HG03342 (cell line): Measurements from ENCODE around the gene ZDHHC20.
"Not testable (repeated sequence)": the region's sequence is repeated elsewhere in the genome, so short reads cannot be mapped to it uniquely, and the experiment has no call there.

ENCODE experiments used
- ATAC-seq: cut with Tn5 transposase; IDR thresholded peaks from one replicate; pipeline ENCODE4 v1.9.1; 2021; ENCODE audit warnings: mild to moderate bottlenecking, moderate library complexity; ENCODE audit not compliant: unreplicated experiment

The ZDHHC20 gene

GRCh38 chr13:21436582-21436981 is 22.5 kb downstream of the ZDHHC20 start:
- no peak for ATAC-seq

DNA sequence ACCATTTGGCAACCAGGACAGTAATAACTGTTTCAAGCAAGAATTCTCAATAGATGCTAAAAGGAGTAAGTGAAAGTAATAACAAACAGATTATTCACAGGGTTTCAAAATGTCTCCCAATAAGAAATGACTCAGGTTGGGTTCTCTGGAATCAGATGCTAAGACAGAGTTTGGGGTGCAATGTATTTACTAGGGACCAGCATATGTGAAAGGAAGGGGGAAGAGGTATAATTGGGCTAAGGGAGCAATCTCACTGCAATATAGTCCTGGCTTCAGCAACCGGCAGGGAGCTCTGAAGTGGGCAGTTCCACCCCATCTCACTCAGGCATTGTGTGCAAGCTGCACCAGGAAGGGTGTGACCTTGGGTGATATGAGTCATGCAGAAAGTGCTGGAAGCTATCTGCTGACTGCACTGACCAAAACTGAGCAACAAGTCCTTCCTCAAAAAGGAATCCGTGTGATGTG is 23.4 kb downstream of the ZDHHC20 start:
- peak; percentile 95 for ATAC-seq

GRCh38 chr13:21435231-21435630 is 23.9 kb downstream of the ZDHHC20 start:
- no peak for ATAC-seq

- no peak for ATAC-seq
Observed at GRCh38 chr13:21434588-21434987, 24.5 kb downstream of the ZDHHC20 start.

- no peak for ATAC-seq
Observed at GRCh38 chr13:21429211-21429610, 29.9 kb downstream of the ZDHHC20 start.

DNA sequence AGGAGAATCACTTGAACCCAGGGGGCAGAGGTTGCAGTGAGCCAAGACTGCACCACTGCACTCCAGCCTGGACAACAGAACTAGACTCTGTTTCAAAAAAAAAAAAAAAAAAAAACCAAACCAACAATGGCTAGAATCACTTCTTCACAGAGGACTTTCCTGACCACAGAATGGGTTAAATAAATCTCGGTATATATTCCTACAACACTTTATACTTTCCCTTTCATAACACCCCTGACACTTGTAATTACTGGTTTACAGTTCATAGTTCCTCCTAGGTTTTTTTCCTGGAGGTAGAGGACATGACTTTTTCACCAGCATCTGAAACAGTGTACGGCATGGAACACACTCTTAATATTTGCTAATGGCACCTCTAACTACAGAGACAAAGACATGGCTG is 31.4 kb downstream of the ZDHHC20 start:
- ATAC-seq = no peak

- no peak for ATAC-seq
Observed at GRCh38 chr13:21426238-21426637, 32.9 kb downstream of the ZDHHC20 start.

DNA sequence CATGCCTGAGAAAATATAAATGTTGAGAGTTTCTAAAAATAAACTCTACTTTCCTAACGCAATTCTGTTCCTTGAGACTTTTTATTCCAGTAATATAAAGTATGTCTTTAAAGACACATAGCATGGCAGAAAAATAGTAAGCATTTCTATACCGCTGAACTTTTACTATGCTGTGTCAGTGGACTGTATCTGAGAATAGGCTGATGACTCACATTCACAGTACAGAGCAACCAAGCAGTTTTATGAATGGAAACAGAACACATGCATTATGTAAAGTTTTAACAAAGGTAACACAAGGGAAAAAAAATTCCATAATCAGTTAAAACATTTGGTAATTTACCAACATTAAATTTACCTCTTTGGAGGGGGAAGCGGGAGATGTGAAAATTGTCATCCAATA is 38.4 kb downstream of the ZDHHC20 start:
- ATAC-seq = no peak

DNA sequence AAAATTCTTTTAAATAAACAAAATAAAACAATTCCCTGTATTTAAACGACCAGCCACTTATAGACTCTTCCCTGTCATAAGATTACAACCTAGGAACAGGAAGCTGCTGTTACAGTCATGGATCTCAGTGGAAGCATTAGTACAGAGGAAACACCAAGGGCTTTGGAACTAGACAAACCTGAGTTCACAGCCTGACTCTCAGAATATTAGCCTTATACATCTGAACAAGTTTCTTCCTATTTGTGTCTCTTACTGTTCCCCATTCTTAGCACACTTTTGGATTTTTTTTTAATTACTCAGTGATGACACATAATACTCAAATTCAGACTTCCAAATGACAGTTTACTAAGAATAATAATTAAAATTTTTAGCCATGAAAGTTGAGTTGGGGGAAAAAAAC is 46.1 kb downstream of the ZDHHC20 start:
- ATAC-seq = no peak

GRCh38 chr13:21410453-21410852 is 48.6 kb downstream of the ZDHHC20 start:
- not testable (repeated sequence) for ATAC-seq

DNA sequence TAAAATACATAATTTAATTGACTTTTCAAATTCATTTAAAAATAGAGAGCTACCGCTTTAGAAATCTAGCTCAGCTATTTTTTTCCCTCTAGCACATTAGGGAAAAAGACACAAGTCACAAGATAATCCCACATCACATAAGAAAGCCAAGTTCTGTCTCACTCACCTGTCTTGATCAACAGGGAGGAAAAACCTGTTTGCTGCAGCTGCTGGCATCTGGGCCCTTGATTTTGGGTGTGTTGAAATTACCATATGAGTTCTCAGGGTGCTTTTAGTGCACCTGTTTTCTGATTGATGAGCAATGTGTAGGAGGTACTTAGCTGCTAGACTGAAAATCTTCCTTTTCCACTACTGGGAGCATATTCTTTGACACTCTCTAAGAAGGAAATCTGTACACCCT is 53.8 kb downstream of the ZDHHC20 start:
- ATAC-seq = no peak

DNA sequence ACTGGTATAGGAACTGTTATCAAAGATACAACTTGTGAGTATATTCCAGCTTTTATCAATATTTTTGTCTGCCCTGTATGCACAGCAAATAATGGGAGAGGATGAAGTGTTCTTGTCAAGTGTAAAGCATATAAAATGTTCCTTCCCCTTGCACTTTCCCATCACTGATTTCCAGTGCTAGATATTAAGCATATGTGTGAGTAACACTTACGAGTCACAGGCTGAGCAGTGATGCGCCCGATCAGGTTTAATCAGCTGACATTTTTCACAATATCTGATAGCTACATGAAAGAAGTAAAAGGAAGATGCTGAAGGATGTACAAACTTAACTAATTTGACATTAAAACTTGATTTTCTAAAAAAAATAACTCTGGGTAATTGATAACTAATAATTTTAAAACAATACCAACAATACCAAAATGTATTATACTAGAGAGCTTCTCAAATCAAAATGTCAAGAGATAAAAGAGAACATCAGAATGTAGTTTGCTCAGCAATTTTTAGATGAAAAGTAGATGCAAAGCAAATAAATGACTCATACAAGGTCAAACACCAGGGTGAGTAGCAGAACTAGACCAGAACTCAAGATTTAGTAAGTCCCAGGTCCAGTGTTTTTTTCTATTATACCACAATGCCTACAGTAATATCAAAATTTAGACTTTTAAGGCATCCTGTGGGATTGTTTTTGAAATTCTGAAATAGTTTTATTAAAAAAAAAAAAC is 56.4 kb downstream of the ZDHHC20 start:
- ATAC-seq = no peak

DNA sequence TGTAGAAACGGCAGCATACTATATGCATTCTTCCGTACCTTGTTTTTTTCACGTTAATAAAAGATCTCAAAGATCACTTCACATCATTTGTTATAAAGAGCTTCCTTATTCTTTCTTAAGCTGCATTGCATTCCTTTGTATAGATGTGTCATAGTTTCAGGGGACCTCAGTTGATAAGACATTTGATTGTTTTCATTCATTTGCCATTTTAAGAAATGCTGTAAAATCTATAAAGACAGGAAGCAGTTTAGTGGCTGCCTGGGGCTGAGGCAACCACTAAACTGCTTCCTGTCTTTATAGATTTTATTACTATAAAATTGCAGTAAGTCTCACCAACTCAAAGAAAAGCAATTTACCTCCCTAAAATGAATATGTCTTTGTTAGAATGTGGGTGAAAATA is 59.4 kb downstream of the ZDHHC20 start:
- no peak for ATAC-seq

- no peak for ATAC-seq
Observed at GRCh38 chr13:21395953-21396352, 63.1 kb downstream of the ZDHHC20 start.

DNA sequence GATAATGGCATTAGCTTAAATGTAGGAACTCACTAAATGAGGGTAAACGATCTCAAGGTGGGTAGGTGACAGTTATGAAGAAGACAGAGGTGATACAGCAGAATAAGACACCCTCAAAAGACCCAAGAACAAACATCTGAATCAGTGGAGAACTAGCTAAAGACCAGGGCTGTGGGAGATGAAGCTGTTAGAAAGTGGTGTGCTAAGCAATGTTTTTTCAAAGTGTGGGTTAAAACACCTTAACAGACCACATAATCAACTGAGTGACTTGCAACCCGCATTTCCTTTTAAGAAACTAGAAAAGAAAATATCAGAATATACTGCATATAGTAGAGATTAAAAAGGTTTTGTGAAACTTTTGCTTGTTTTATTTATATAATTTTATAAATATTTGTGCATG is 70.0 kb downstream of the ZDHHC20 start:
- no peak for ATAC-seq

GRCh38 chr13:21385710-21386109 is 73.4 kb downstream of the ZDHHC20 start:
- no peak for ATAC-seq

DNA sequence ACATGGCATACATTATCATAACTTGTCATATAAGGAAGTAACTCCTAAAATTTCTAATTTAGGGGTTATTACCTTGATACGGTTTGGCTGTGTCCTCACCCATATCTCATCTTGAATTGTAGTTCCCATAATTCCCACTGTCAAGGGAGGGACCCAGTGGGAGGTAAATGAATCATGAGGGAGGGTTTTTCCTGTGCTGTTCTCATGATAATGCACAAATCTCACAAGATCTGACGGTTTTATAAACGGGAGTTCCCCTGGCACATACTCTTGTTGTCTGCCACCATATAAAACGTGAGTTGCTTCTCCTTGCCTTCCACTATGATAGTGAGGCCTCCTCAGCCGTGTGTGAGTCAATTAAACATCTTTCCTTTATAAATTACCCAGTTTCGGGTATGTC is 76.0 kb downstream of the ZDHHC20 start:
- ATAC-seq = no peak

GRCh38 chr13:21376998-21377985 is 81.8 kb downstream of the ZDHHC20 start:
- ATAC-seq = not testable (repeated sequence)

GRCh38 chr13:21372530-21372929 is 86.6 kb downstream of the ZDHHC20 start:
- no peak for ATAC-seq

DNA sequence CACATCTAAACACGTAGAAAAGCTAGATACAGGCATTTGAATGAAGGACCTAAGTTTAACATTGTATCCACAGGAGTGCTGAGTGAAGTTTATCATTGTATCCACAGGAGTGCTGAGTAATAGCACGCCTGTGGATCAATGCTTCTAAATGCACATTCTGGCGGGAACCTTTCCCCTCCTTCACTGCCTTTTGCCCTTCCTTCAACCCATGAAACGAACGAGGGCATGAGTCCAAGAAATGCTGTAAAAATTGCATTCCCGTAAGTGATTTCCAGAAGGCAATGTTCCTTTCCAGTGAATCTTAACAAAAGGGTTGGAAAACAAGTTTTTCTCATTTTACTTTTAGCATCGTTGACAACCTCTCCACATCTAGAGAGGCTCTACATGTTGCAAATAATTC is 88.1 kb downstream of the ZDHHC20 start:
- ATAC-seq = no peak

GRCh38 chr13:21365574-21365973 is 93.5 kb downstream of the ZDHHC20 start:
- ATAC-seq = no peak

- no peak for ATAC-seq
Observed at GRCh38 chr13:21364916-21365315, 94.2 kb downstream of the ZDHHC20 start.
